K562 (cell line): ENCODE measurements around the gene RSAD1. TPM values are rescaled to one million over a fixed set of nuclear protein-coding genes. Genes with fewer than 3 reads are reported as not detected.

Source experiments
- ATAC-seq: fragments of 200-7000 bp; cut with Tn5 transposase; 3 replicates; pipeline ENCODE4 v1.9.1; 2020; ENCODE audit warnings: moderate library complexity
- BruUV-seq: library from RNA; stranded (reverse); fragments of 400-500 nt; replicated peaks from 2 replicates; lab custom pipeline; 2021; lab: Mats Ljungman, UMichigan
- CTCF ChIA-PET: fragments of 300-600 bp; formaldehyde crosslinking; extraction: SDS; loops from one replicate; lab custom pipeline; 2021; ENCODE audit warnings: low intra/inter-chr PET ratio; lab: Yijun Ruan, JAX
- POLR2A ChIA-PET: fragments of 300-600, 350-650 bp; sonication (Branson Sonifier 250); formaldehyde crosslinking; extraction: SDS; loops from one replicate; lab custom pipeline; 2021; ENCODE audit warnings: antibody characterized with exemption, inconsistent platforms; lab: Yijun Ruan, JAX
- DNase-seq, 4 experiments: peaks; one replicate each; pipeline versions ENCODE4 v3.0.0 to v3.0.0-alpha.2; 2011 to 2018; ENCODE audit warnings: low spot score in 3 of 4, mixed read lengths in 3 of 4; ENCODE audit errors: extremely low read depth in 1 of 4
- FAIRE-seq: peaks from 2 replicates; lab custom pipeline; 2011; peaks lifted over from hg19 to GRCh38; lab: Jason Lieb, UNC
- H2AFZ ChIP-seq: 2 replicates; pipeline ENCODE4 v1.6.0; 2011; ENCODE audit warnings: low read depth, low read length, control low read depth, inconsistent platforms
- H3K27ac ChIP-seq: fragments of 200-600 bp; 3 replicates; pipeline ENCODE4 v1.8.0; 2011; ENCODE audit warnings: low read depth, mild to moderate bottlenecking, control low read depth, inconsistent platforms, low read length, moderate library complexity, mixed read lengths; ENCODE audit errors: extremely low read depth
- H3K27me3 ChIP-seq, 2 experiments: fragments of 300-600 bp in 1 of 2; 2 replicates in 1 of 2; 3 replicates in 1 of 2; pipeline versions ENCODE4 v1.6.0 to v1.8.0; 2011; ENCODE audit warnings: inconsistent platforms in 2 of 2, low read length in 2 of 2, mild to moderate bottlenecking in 1 of 2, mixed read lengths in 1 of 2, moderate library complexity in 1 of 2; ENCODE audit not compliant: control insufficient read depth in 2 of 2, insufficient read depth in 2 of 2
- H3K36me3 ChIP-seq: fragments of 300-600 bp; 3 replicates; pipeline ENCODE4 v1.8.0; 2011; ENCODE audit warnings: mild to moderate bottlenecking, low read length, inconsistent platforms; ENCODE audit not compliant: control insufficient read depth, insufficient read depth
- H3K4me1 ChIP-seq, 2 experiments: fragments of 200-600 bp in 1 of 2; replicated peaks in 1 of 2; 2 replicates in 1 of 2; 3 replicates in 1 of 2; pipeline versions ENCODE4 v1.5.1 to v1.8.0; 2011; ENCODE audit warnings: inconsistent platforms in 2 of 2, low read length in 2 of 2, mild to moderate bottlenecking in 1 of 2, mixed read lengths in 1 of 2, moderate library complexity in 1 of 2; ENCODE audit not compliant: control insufficient read depth in 2 of 2, insufficient read depth in 2 of 2
- H3K4me2 ChIP-seq: 2 replicates; pipeline ENCODE4 v1.6.1; 2011; ENCODE audit warnings: low read length, control low read depth, inconsistent platforms, mixed read lengths; ENCODE audit not compliant: insufficient read depth
- H3K4me3 ChIP-seq: fragments of 200-600 bp; sonication (generic), shearing (Covaris generic); 2 replicates; pipeline ENCODE4 v1.5.1; 2016; ENCODE audit warnings: control low read depth, inconsistent platforms
- H3K79me2 ChIP-seq: fragments of 200-600 bp; 3 replicates; pipeline ENCODE4 v1.8.0; 2011; ENCODE audit warnings: low read length, inconsistent platforms; ENCODE audit not compliant: control insufficient read depth, insufficient read depth
- H3K9ac ChIP-seq, 2 experiments: 2 replicates each; pipeline versions ENCODE4 v1.6.0 to v1.6.1; 2011; ENCODE audit warnings: low read depth in 2 of 2, low read length in 2 of 2, control low read depth in 1 of 2, inconsistent platforms in 1 of 2, mild to moderate bottlenecking in 1 of 2, mixed read lengths in 1 of 2; ENCODE audit not compliant: insufficient read depth in 1 of 2
- H3K9me1 ChIP-seq: one replicate; pipeline ENCODE4 v1.6.0; 2011; ENCODE audit warnings: inconsistent platforms, mild to moderate bottlenecking, low read length, moderate library complexity; ENCODE audit not compliant: control insufficient read depth, insufficient read depth
- H3K9me3 ChIP-seq: replicated peaks from 2 replicates; pipeline ENCODE4 v1.5.1; 2011; ENCODE audit warnings: low read depth, low read length, inconsistent platforms; ENCODE audit not compliant: control insufficient read depth, insufficient read depth
- H4K20me1 ChIP-seq: replicated peaks from 2 replicates; pipeline ENCODE4 v1.6.1; 2011; ENCODE audit warnings: low read length, inconsistent platforms, mixed read lengths; ENCODE audit not compliant: control insufficient read depth, insufficient read depth
- AFF4 ChIP-seq: sonication (generic); formaldehyde crosslinking; IDR thresholded peaks from 2 replicates; pipeline ENCODE4 v1.8.0; 2023; ENCODE audit warnings: mild to moderate bottlenecking, missing genetic modification reagents
- CBFB ChIP-seq: sonication (generic); formaldehyde crosslinking; IDR thresholded peaks from 2 replicates; pipeline ENCODE4 v1.4.0; 2020; ENCODE audit warnings: mild to moderate bottlenecking, missing genetic modification reagents
- CREM ChIP-seq: IDR thresholded peaks from 2 replicates; pipeline ENCODE4 v1.6.1; 2014; ENCODE audit warnings: antibody characterized with exemption, low read depth
- HSF4 ChIP-seq: fragments of 250-450 bp; sonication (Bioruptor Pico); IDR thresholded peaks from 2 replicates; pipeline ENCODE4 v2.1.2; 2022; ENCODE audit warnings: mild to moderate bottlenecking, moderate library complexity, borderline replicate concordance
- NR2C2 ChIP-seq, 2 experiments: fragments of 200-800 bp in 1 of 2; sonication (Bioruptor generic) in 1 of 2; sonication (generic) in 1 of 2; formaldehyde crosslinking in 1 of 2; IDR thresholded peaks; 2 replicates each; pipeline versions ENCODE4 v1.6.1 to v1.8.0; 2016 to 2022; ENCODE audit warnings: mild to moderate bottlenecking in 1 of 2, missing compliant biosample characterization in 1 of 2, missing genetic modification characterization in 1 of 2, missing genetic modification reagents in 1 of 2
- PYGO2 ChIP-seq: fragments of 450-650 bp; IDR thresholded peaks from 2 replicates; pipeline ENCODE4 v1.6.1; 2016; ENCODE audit warnings: mild to moderate bottlenecking, missing genetic modification characterization, moderate library complexity, missing compliant biosample characterization
- SMC3 ChIP-seq: conservative IDR thresholded peaks from 2 replicates; pipeline ENCODE4 v1.6.1; 2011; ENCODE audit warnings: low read depth, low read length, improper control_type of control experiment; ENCODE audit not compliant: insufficient read depth
- THAP12 ChIP-seq: fragments of 250-450 bp; sonication (Bioruptor Pico); IDR thresholded peaks from 2 replicates; pipeline ENCODE4 v1.9.0; 2021; ENCODE audit warnings: mild to moderate bottlenecking, inconsistent platforms
- ZBTB12 ChIP-seq: fragments of 250-450 bp; sonication (Bioruptor Pico); IDR thresholded peaks from 2 replicates; pipeline ENCODE4 v1.4.0; 2020
- ZFP36 ChIP-seq: fragments of 150-350 bp; IDR thresholded peaks from 2 replicates; pipeline ENCODE4 v1.6.1; 2018; ENCODE audit warnings: low read length, low read depth; ENCODE audit not compliant: partially characterized antibody
- ZNF444 ChIP-seq: fragments of 250-450 bp; sonication (Bioruptor Pico); IDR thresholded peaks from 2 replicates; pipeline ENCODE4 v1.4.0; 2020; ENCODE audit warnings: mild to moderate bottlenecking, moderate library complexity
- ZNF699 ChIP-seq: fragments of 250-450 bp; sonication (Bioruptor Pico); IDR thresholded peaks from 2 replicates; pipeline ENCODE4 v1.8.0; 2021; ENCODE audit warnings: mild to moderate bottlenecking, moderate library complexity; ENCODE audit not compliant: insufficient replicate concordance
- WGBS: fragments of 100-300 bp; shearing (Covaris generic); methylation state at CpG from one replicate; pipeline ENCODE4 v1.1.6; 2016; ENCODE audit warnings: low coverage, mixed read lengths; ENCODE audit not compliant: insufficient coverage; ENCODE audit errors: missing lambda C conversion rate; 5-methylcytosine and 5-hydroxymethylcytosine counted together
- in situ Hi-C: fragments of 300-500 bp; cut with MboI; formaldehyde crosslinking; loops from 4 replicates; pipeline ENCODE4 v1.15.0; 2018; ENCODE audit warnings: inconsistent platforms, mixed read lengths
- intact Hi-C: fragments of 100-400 bp; cut with micrococcal nuclease; formaldehyde crosslinking; loops from 2 replicates; pipeline ENCODE4 v1.14.2; 2022
- polyA plus RNA-seq, 8 experiments: library from polyadenylated mRNA; depleted of rRNA in 4 of 8; stranded (reverse) in 5 of 8; unstranded in 3 of 8; fragments of >200 nt; fragmentation: Nextera tagmentation in 2 of 8; fragmentation: Illumina TruSeq in 1 of 8; extraction: Ambion mirVana in 2 of 8; extraction: Trizol in 1 of 8; gene quantifications; 2 replicates each; pipeline versions ENCODE4 v1.2.1 to v1.2.3, GENCODE V29; 2011 to 2014; ENCODE audit warnings: inconsistent platforms in 1 of 8, missing spikeins in 1 of 8
- total RNA-seq, 7 experiments: library from RNA; depleted of rRNA in 6 of 7; stranded (reverse); fragments of >200 nt in 6 of 7; fragmentation: Illumina TruSeq in 2 of 7; extraction: Trizol in 2 of 7; gene quantifications; 2 replicates each; pipeline versions ENCODE4 v1.2.1 to v1.2.3, GENCODE V29; 2011 to 2021; ENCODE audit warnings: low replicate concordance in 1 of 7

RSAD1 gene
- total and polyA plus RNA-seq, 9 of the 15 experiments (the other 6 are each of a cell fraction or from before 2014, with no cell fraction given): 4.5 to 42.5 (median 26.8) TPM

- Histone ChIP-seq H3K27ac (no peak overlapping the region), H2AFZ (no peak overlapping the region), H3K4me1 (peaks cover 0 to 25% of the 10 kb centered on the region in 2 experiments; a peak in 2 of 5 replicates), H3K9me1 (no peaks in the 10 kb centered on the region), H3K9ac (peak overlapping the region in 1 of 2 experiments; percentile 24; a peak in 2 of 4 replicates), H4K20me1 (peaks cover 12% of the 10 kb centered on the region), H3K9me3 (no peaks in the 10 kb centered on the region), H3K4me3 (no peak overlapping the region), H3K36me3 (no peaks in the 10 kb centered on the region), H3K27me3 (peaks cover 27 to 73% of the 10 kb centered on the region in 2 experiments; a peak in 4 of 5 replicates), H3K4me2 (no peak overlapping the region), H3K79me2 (no peaks in the 10 kb centered on the region)
- WGBS: 28% methylated on average over 19 of the region's 22 CpGs
- POLR2A ChIA-PET: interaction anchor here (0.9 to 1.1 kb wide), 2 partner anchors 12 to 248 kb away, joined by 3 to 6 read pairs; partner anchors contain the start of gene LUC7L3
- BruUV-seq: no TSS peak
- TF ChIP-seq NR2C2 (CRISPR knock-in tag; IDR thresholded peaks at IDR 0.05): no peak
- TF ChIP-seq NR2C2 (tag; IDR thresholded peaks at IDR 0.05): no peak
- TF ChIP-seq ZNF699: no peak
- no peak for TF ChIP-seq THAP12 (CRISPR knock-in tag)
- TF ChIP-seq ZFP36: no peak
- TF ChIP-seq SMC3: no peak
- no peak for TF ChIP-seq HSF4 (CRISPR knock-in tag)
- no peak for TF ChIP-seq CBFB
- TF ChIP-seq CREM: no peak
- no peak for TF ChIP-seq AFF4 (CRISPR knock-in tag)
- no peak for TF ChIP-seq ZBTB12 (CRISPR knock-in tag)
- TF ChIP-seq PYGO2 (tag): no peak
- TF ChIP-seq ZNF444 (CRISPR knock-in tag): no peak
- in situ Hi-C loops: no loop called here
- intact Hi-C loops: loop anchor here (10.0 kb wide), 1 partner anchor 176 kb away; no protein-coding TSS in a partner anchor
- ATAC-seq (no peak), FAIRE-seq (no peak), DNase-seq (no peak)
- CTCF ChIA-PET: no interaction called here
Measured at GRCh38 chr17:50471009-50471905, 7.4 kb upstream of the RSAD1 start.
